Measurements from ENCODE around the gene KIF26B.
"Not testable (repeated sequence)": the region's sequence is repeated elsewhere in the genome, so short reads cannot be mapped to it uniquely, and the experiment has no call there.

DNA sequence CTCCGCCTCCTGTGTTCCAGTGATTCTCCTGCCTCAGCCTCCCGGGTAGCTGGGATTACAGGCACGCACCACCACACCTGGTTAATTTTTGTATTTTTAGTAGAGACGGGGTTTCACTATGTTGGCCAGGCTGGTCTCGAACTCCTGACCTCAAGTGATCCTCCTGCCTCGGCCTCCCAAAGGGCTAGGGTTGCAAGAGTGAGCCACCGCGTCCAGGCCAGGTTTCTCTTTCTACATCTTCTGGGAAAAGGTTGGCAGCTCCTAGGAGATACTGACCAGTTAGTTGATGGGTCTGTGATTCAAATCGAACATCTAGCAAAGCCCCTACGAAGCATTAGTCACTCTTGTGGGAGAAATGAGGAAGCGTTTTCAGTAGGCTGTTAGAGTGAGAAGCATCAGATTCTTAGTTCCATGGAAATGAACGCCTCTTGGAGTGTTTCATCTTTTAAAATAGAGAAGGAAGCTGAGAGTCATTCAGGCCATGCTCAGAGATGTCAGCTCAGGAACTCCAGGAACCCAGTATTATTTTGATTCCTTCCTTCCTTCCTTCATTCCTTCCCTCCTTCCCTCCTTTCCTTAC is 204.4 kb downstream of the KIF26B start:
- not testable (repeated sequence) for TF ChIP-seq CTCF (conservative IDR thresholded peaks at IDR 0.05; ENCODE audit: low read length); EZH2phosphoT487 (IDR thresholded peaks at IDR 0.05; ENCODE audit: borderline replicate concordance, low read depth, low read length)

Data from OCI-LY7 (cell line).